ENCODE measurements around the gene SDK1. TPM values are rescaled to one million over a fixed set of nuclear protein-coding genes. Genes with fewer than 3 reads are reported as not detected.

Gene SDK1
- total and polyA plus RNA-seq, 4 donors = 1.9 to 46.3 (median 12.4) TPM

GRCh38 chr7:4050126-4050660, 749.1 kb downstream of the SDK1 start:
- DNase-seq (no peak), ATAC-seq (ENCODE audit: low FRiP score) (no peak)
- intact Hi-C loops (cut with DNase I) = no loop called here
- Histone ChIP-seq H3K4me3 (ENCODE audit: low read length in 2 of 2) (no peak overlapping the region), H3K4me1 (ENCODE audit: control insufficient read depth in 1 of 2, insufficient read depth in 2 of 2, low read length in 2 of 2) (no peaks in the 10 kb centered on the region), H3K27me3 (ENCODE audit: control insufficient read depth in 1 of 2, insufficient read depth in 2 of 2, low read length in 1 of 2) (no peaks in the 10 kb centered on the region), H3K36me3 (ENCODE audit: control insufficient read depth in 1 of 2, insufficient read depth in 2 of 2, low read length in 1 of 2) (no peaks in the 10 kb centered on the region), H3K27ac (ENCODE audit: low read depth in 1 of 2, low read length in 2 of 2) (no peak overlapping the region), H3K9me3 (ENCODE audit: control insufficient read depth, low read length) (no peaks in the 10 kb centered on the region)
- WGBS, 2 donors = 73 to 75% methylated on average over 11 of the region's 11 CpGs

- Histone ChIP-seq H3K27ac (ENCODE audit: low read depth in 1 of 2, low read length in 2 of 2) (no peak overlapping the region), H3K36me3 (ENCODE audit: control insufficient read depth in 1 of 2, insufficient read depth in 2 of 2, low read length in 1 of 2) (no peaks in the 10 kb centered on the region), H3K4me3 (ENCODE audit: low read length in 2 of 2) (no peak overlapping the region), H3K9me3 (ENCODE audit: control insufficient read depth, low read length) (no peaks in the 10 kb centered on the region), H3K4me1 (ENCODE audit: control insufficient read depth in 1 of 2, insufficient read depth in 2 of 2, low read length in 2 of 2) (no peaks in the 10 kb centered on the region), H3K27me3 (ENCODE audit: control insufficient read depth in 1 of 2, insufficient read depth in 2 of 2, low read length in 1 of 2) (no peaks in the 10 kb centered on the region)
- DNase-seq (no peak), ATAC-seq (ENCODE audit: low FRiP score) (no peak)
- 94% methylated on average over 11 of the region's 11 CpGs for WGBS, 2 donors
- intact Hi-C loops (cut with DNase I) = no loop called here
Measured at GRCh38 chr7:4051696-4052095, 750.6 kb downstream of the SDK1 start.

- ATAC-seq (ENCODE audit: low FRiP score) = no peak
- no peaks in the 10 kb centered on the region for H3K36me3 ChIP-seq (ENCODE audit: control insufficient read depth in 1 of 2, insufficient read depth in 2 of 2, low read length in 1 of 2)
- no peaks in the 10 kb centered on the region for H3K27me3 ChIP-seq (ENCODE audit: control insufficient read depth in 1 of 2, insufficient read depth in 2 of 2, low read length in 1 of 2)
- no peak for DNase-seq
- 66 to 71% methylated on average over 11 of the region's 11 CpGs for WGBS, 2 donors
- no peak overlapping the region for H3K27ac ChIP-seq (ENCODE audit: low read depth in 1 of 2, low read length in 2 of 2)
- H3K9me3 ChIP-seq (ENCODE audit: control insufficient read depth, low read length) = no peaks in the 10 kb centered on the region
- no peak overlapping the region for H3K4me3 ChIP-seq (ENCODE audit: low read length in 2 of 2)
- H3K4me1 ChIP-seq (ENCODE audit: control insufficient read depth in 1 of 2, insufficient read depth in 2 of 2, low read length in 2 of 2) = no peaks in the 10 kb centered on the region
- intact Hi-C loops (cut with DNase I) = no loop called here
Measured at GRCh38 chr7:4052130-4052529, 751.1 kb downstream of the SDK1 start.

GRCh38 chr7:4054158-4054557, 753.1 kb downstream of the SDK1 start:
- 94% methylated on average over 6 of the region's 6 CpGs for WGBS, 2 donors
- no peak for DNase-seq
- Histone ChIP-seq H3K4me1 (ENCODE audit: control insufficient read depth in 1 of 2, insufficient read depth in 2 of 2, low read length in 2 of 2) (no peaks in the 10 kb centered on the region), H3K27ac (ENCODE audit: low read depth in 1 of 2, low read length in 2 of 2) (no peak overlapping the region), H3K4me3 (ENCODE audit: low read length in 2 of 2) (no peak overlapping the region), H3K36me3 (ENCODE audit: control insufficient read depth in 1 of 2, insufficient read depth in 2 of 2, low read length in 1 of 2) (no peaks in the 10 kb centered on the region), H3K9me3 (ENCODE audit: control insufficient read depth, low read length) (no peaks in the 10 kb centered on the region), H3K27me3 (ENCODE audit: control insufficient read depth in 1 of 2, insufficient read depth in 2 of 2, low read length in 1 of 2) (no peaks in the 10 kb centered on the region)
- ATAC-seq (ENCODE audit: low FRiP score) = no peak
- intact Hi-C loops (cut with DNase I) = no loop called here

- ATAC-seq (ENCODE audit: low FRiP score) = peak; percentile 54
- DNase-seq = no peak
- Histone ChIP-seq H3K4me1 (ENCODE audit: control insufficient read depth in 1 of 2, insufficient read depth in 2 of 2, low read length in 2 of 2) (no peaks in the 10 kb centered on the region), H3K9me3 (ENCODE audit: control insufficient read depth, low read length) (no peaks in the 10 kb centered on the region), H3K27me3 (ENCODE audit: control insufficient read depth in 1 of 2, insufficient read depth in 2 of 2, low read length in 1 of 2) (no peaks in the 10 kb centered on the region), H3K27ac (ENCODE audit: low read depth in 1 of 2, low read length in 2 of 2) (no peak overlapping the region), H3K36me3 (ENCODE audit: control insufficient read depth in 1 of 2, insufficient read depth in 2 of 2, low read length in 1 of 2) (no peaks in the 10 kb centered on the region), H3K4me3 (ENCODE audit: low read length in 2 of 2) (no peak overlapping the region)
- intact Hi-C loops (cut with DNase I) = no loop called here
- WGBS, 2 donors = 96 to 97% methylated on average over 19 of the region's 19 CpGs
Measured at GRCh38 chr7:4056552-4057288, 755.7 kb downstream of the SDK1 start.

- Histone ChIP-seq H3K4me1 (ENCODE audit: control insufficient read depth in 1 of 2, insufficient read depth in 2 of 2, low read length in 2 of 2) (no peaks in the 10 kb centered on the region), H3K27me3 (ENCODE audit: control insufficient read depth in 1 of 2, insufficient read depth in 2 of 2, low read length in 1 of 2) (no peaks in the 10 kb centered on the region), H3K36me3 (ENCODE audit: control insufficient read depth in 1 of 2, insufficient read depth in 2 of 2, low read length in 1 of 2) (no peaks in the 10 kb centered on the region), H3K4me3 (ENCODE audit: low read length in 2 of 2) (no peak overlapping the region), H3K27ac (ENCODE audit: low read depth in 1 of 2, low read length in 2 of 2) (no peak overlapping the region), H3K9me3 (ENCODE audit: control insufficient read depth, low read length) (no peaks in the 10 kb centered on the region)
- DNase-seq (no peak), ATAC-seq (ENCODE audit: low FRiP score) (no peak)
- 89 to 92% methylated on average over 1 of the region's 1 CpG for WGBS, 2 donors
- intact Hi-C loops (cut with DNase I) = no loop called here
Measured at GRCh38 chr7:4057289-4057616, 756.2 kb downstream of the SDK1 start.

- no peak for DNase-seq
- Histone ChIP-seq H3K36me3 (ENCODE audit: control insufficient read depth in 1 of 2, insufficient read depth in 2 of 2, low read length in 1 of 2) (no peaks in the 10 kb centered on the region), H3K27me3 (ENCODE audit: control insufficient read depth in 1 of 2, insufficient read depth in 2 of 2, low read length in 1 of 2) (no peaks in the 10 kb centered on the region), H3K4me1 (ENCODE audit: control insufficient read depth in 1 of 2, insufficient read depth in 2 of 2, low read length in 2 of 2) (no peaks in the 10 kb centered on the region), H3K4me3 (ENCODE audit: low read length in 2 of 2) (no peak overlapping the region), H3K9me3 (ENCODE audit: control insufficient read depth, low read length) (no peaks in the 10 kb centered on the region), H3K27ac (ENCODE audit: low read depth in 1 of 2, low read length in 2 of 2) (no peak overlapping the region)
- no peak for ATAC-seq (ENCODE audit: low FRiP score)
- intact Hi-C loops (cut with DNase I) = no loop called here
- 95% methylated on average over 1 of the region's 1 CpG for whole genome bisulfite sequencing, 2 donors
Measured at GRCh38 chr7:4058158-4058557, 757.1 kb downstream of the SDK1 start.

- WGBS, 2 donors = 59 to 62% methylated on average over 5 of the region's 5 CpGs
- Histone ChIP-seq H3K9me3 (ENCODE audit: control insufficient read depth, low read length) (no peaks in the 10 kb centered on the region), H3K36me3 (ENCODE audit: control insufficient read depth in 1 of 2, insufficient read depth in 2 of 2, low read length in 1 of 2) (peaks cover 0 to 3% of the 10 kb centered on the region in 2 donors), H3K4me1 (ENCODE audit: control insufficient read depth in 1 of 2, insufficient read depth in 2 of 2, low read length in 2 of 2) (no peaks in the 10 kb centered on the region), H3K27ac (ENCODE audit: low read depth in 1 of 2, low read length in 2 of 2) (no peak overlapping the region), H3K27me3 (ENCODE audit: control insufficient read depth in 1 of 2, insufficient read depth in 2 of 2, low read length in 1 of 2) (no peaks in the 10 kb centered on the region), H3K4me3 (ENCODE audit: low read length in 2 of 2) (no peak overlapping the region)
- intact Hi-C loops (cut with DNase I) = no loop called here
- ATAC-seq (ENCODE audit: low FRiP score) (no peak), DNase-seq (no peak)
Measured at GRCh38 chr7:4065190-4065589, 764.1 kb downstream of the SDK1 start.

GRCh38 chr7:4066206-4066605, 765.2 kb downstream of the SDK1 start:
- Histone ChIP-seq H3K27me3 (ENCODE audit: control insufficient read depth in 1 of 2, insufficient read depth in 2 of 2, low read length in 1 of 2) (no peaks in the 10 kb centered on the region), H3K4me1 (ENCODE audit: control insufficient read depth in 1 of 2, insufficient read depth in 2 of 2, low read length in 2 of 2) (no peaks in the 10 kb centered on the region), H3K27ac (ENCODE audit: low read depth in 1 of 2, low read length in 2 of 2) (no peak overlapping the region), H3K9me3 (ENCODE audit: control insufficient read depth, low read length) (no peaks in the 10 kb centered on the region), H3K36me3 (ENCODE audit: control insufficient read depth in 1 of 2, insufficient read depth in 2 of 2, low read length in 1 of 2) (peaks cover 0 to 5% of the 10 kb centered on the region in 2 donors), H3K4me3 (ENCODE audit: low read length in 2 of 2) (no peak overlapping the region)
- intact Hi-C loops (cut with DNase I) = no loop called here
- DNase-seq = no peak
- ATAC-seq (ENCODE audit: low FRiP score) = no peak
- 92 to 94% methylated on average over 10 of the region's 10 CpGs for WGBS, 2 donors
